Liver (tissue), 9 donors: ENCODE results near the gene GRB7. TPM values are rescaled to one million over a fixed set of nuclear protein-coding genes. Genes with fewer than 3 reads are reported as not detected.

Source experiments
- DNase-seq: peaks from one replicate; pipeline ENCODE4 v3.0.0-alpha.2; 2017; ENCODE audit warnings: low spot score
- H3K27ac ChIP-seq, 2 donors: one replicate each; pipeline ENCODE4 v1.7.0; 2013; ENCODE audit warnings: inconsistent platforms in 2 of 2, low read length in 2 of 2, control low read depth in 1 of 2, low read depth in 1 of 2, mild to moderate bottlenecking in 1 of 2
- H3K27me3 ChIP-seq, 4 donors: one replicate each; pipeline versions ENCODE4 v1.6.1 to v1.7.0; 2013; ENCODE audit warnings: low read length in 3 of 4, inconsistent platforms in 1 of 4, mild to moderate bottlenecking in 1 of 4, moderate library complexity in 1 of 4; ENCODE audit not compliant: control insufficient read depth in 4 of 4, insufficient read depth in 4 of 4
- H3K36me3 ChIP-seq, 4 donors: one replicate each; pipeline versions ENCODE4 v1.6.1 to v1.7.0; 2013; ENCODE audit warnings: low read length in 3 of 4, mild to moderate bottlenecking in 3 of 4, low read depth in 1 of 4, moderate library complexity in 1 of 4; ENCODE audit not compliant: control insufficient read depth in 4 of 4, insufficient read depth in 3 of 4
- H3K4me1 ChIP-seq, 4 donors: one replicate each; pipeline versions ENCODE4 v1.6.1 to v1.7.0; 2013; ENCODE audit warnings: low read length in 3 of 4, mild to moderate bottlenecking in 3 of 4, moderate library complexity in 1 of 4; ENCODE audit not compliant: control insufficient read depth in 4 of 4, insufficient read depth in 4 of 4
- H3K4me3 ChIP-seq, 3 donors: one replicate each; pipeline versions ENCODE4 v1.6.1 to v1.7.0; 2013; ENCODE audit warnings: low read length in 3 of 3, control low read depth in 1 of 3, low read depth in 1 of 3, mild to moderate bottlenecking in 1 of 3
- H3K9ac ChIP-seq, 2 donors: one replicate each; pipeline ENCODE4 v1.7.0; 2013; ENCODE audit warnings: low read length in 2 of 2, mild to moderate bottlenecking in 2 of 2, moderate library complexity in 2 of 2, control low read depth in 1 of 2, low read depth in 1 of 2
- H3K9me3 ChIP-seq, 4 donors: one replicate each; pipeline versions ENCODE4 v1.6.1 to v1.7.0; 2013; ENCODE audit warnings: low read length in 3 of 4; ENCODE audit not compliant: control insufficient read depth in 4 of 4
- CTCF ChIP-seq: fragments of 150-350 bp; IDR thresholded peaks from 2 replicates; pipeline ENCODE4 v1.5.1; 2017; ENCODE audit warnings: improper control_type of control experiment, low read depth, low read length; ENCODE audit not compliant: missing input control
- EGR1 ChIP-seq, 2 donors: IDR thresholded peaks; 2 replicates each; pipeline ENCODE4 v1.6.1; 2016 to 2018; ENCODE audit warnings: antibody characterized with exemption in 2 of 2, low read depth in 2 of 2
- FOXA1 ChIP-seq: IDR thresholded peaks from 2 replicates; pipeline ENCODE4 v1.6.1; 2016; ENCODE audit warnings: antibody characterized with exemption
- FOXA2 ChIP-seq: IDR thresholded peaks from 2 replicates; pipeline ENCODE4 v1.6.1; 2016; ENCODE audit warnings: antibody characterized with exemption
- GABPA ChIP-seq, 2 donors: IDR thresholded peaks in 1 of 2; conservative IDR thresholded peaks in 1 of 2; 2 replicates each; pipeline ENCODE4 v1.6.1; 2016; ENCODE audit warnings: antibody characterized with exemption in 2 of 2, mild to moderate bottlenecking in 1 of 2, moderate library complexity in 1 of 2
- HNF4A ChIP-seq, 2 donors: conservative IDR thresholded peaks; 2 replicates each; pipeline ENCODE4 v1.6.1; 2016; ENCODE audit warnings: antibody characterized with exemption in 2 of 2, mild to moderate bottlenecking in 2 of 2
- HNF4G ChIP-seq: IDR thresholded peaks from 2 replicates; pipeline ENCODE4 v1.6.1; 2016; ENCODE audit warnings: antibody characterized with exemption
- JUND ChIP-seq, 2 donors: IDR thresholded peaks; 2 replicates each; pipeline ENCODE4 v1.6.1; 2016; ENCODE audit warnings: antibody characterized with exemption in 2 of 2
- NR2F2 ChIP-seq: IDR thresholded peaks from 2 replicates; pipeline ENCODE4 v1.6.1; 2016; ENCODE audit warnings: antibody characterized with exemption
- RAD21 ChIP-seq, 2 donors: IDR thresholded peaks; 2 replicates each; pipeline ENCODE4 v1.6.1; 2016; ENCODE audit warnings: antibody characterized with exemption in 2 of 2, mild to moderate bottlenecking in 2 of 2
- RXRA ChIP-seq, 2 donors: IDR thresholded peaks; 2 replicates each; pipeline ENCODE4 v1.6.1; 2017 to 2018; ENCODE audit warnings: antibody characterized with exemption in 2 of 2, mild to moderate bottlenecking in 1 of 2
- SP1 ChIP-seq: IDR thresholded peaks from 2 replicates; pipeline ENCODE4 v1.6.1; 2018; ENCODE audit warnings: antibody characterized with exemption, mild to moderate bottlenecking
- TAF1 ChIP-seq: conservative IDR thresholded peaks from 2 replicates; pipeline ENCODE4 v1.6.1; 2016; ENCODE audit warnings: antibody characterized with exemption, mild to moderate bottlenecking
- YY1 ChIP-seq: IDR thresholded peaks from 2 replicates; pipeline ENCODE4 v1.6.1; 2016; ENCODE audit warnings: antibody characterized with exemption, mild to moderate bottlenecking
- ZBTB33 ChIP-seq: IDR thresholded peaks from 2 replicates; pipeline ENCODE4 v1.6.1; 2016; ENCODE audit warnings: antibody characterized with exemption
- WGBS: extraction: QIAGEN DNeasy Blood & Tissue Kit; methylation state at CpG from one replicate; pipeline ENCODE4 v1.1.7; 2013; 5-methylcytosine and 5-hydroxymethylcytosine counted together
- polyA plus RNA-seq, 2 donors: library from polyadenylated mRNA; stranded (reverse) in 1 of 2; unstranded in 1 of 2; fragments of 200-250 nt in 1 of 2; fragments of >200 nt in 1 of 2; fragmentation: Nextera tagmentation in 1 of 2; extraction: Ambion mirVana in 1 of 2; gene quantifications; one replicate each; pipeline versions ENCODE4 v1.2.1 to v1.2.3, GENCODE V29; 2013 to 2015
- total RNA-seq, 2 donors: library from RNA; depleted of rRNA; stranded (reverse); fragments of >200 nt; gene quantifications; one replicate each; pipeline ENCODE4 v1.2.3, GENCODE V29; 2014
- TF ChIP-seq, protein P1 (sequence below): IDR thresholded peaks from 2 replicates; pipeline ENCODE4 v1.6.1; 2016; ENCODE audit warnings: antibody characterized with exemption
- TF ChIP-seq, protein P2 (sequence below): IDR thresholded peaks from 2 replicates; pipeline ENCODE4 v1.6.1; 2016; ENCODE audit warnings: antibody characterized with exemption, mild to moderate bottlenecking
- TF ChIP-seq, protein P3 (sequence below): IDR thresholded peaks from 2 replicates; pipeline ENCODE4 v1.6.1; 2016; ENCODE audit warnings: antibody characterized with exemption
- donor health status: healthy.
- donor health status: healthy.
- donor health status: healthy.
- donor health status: healthy.
- donor health status: healthy.

Gene GRB7
- total and polyA plus RNA-seq, 4 donors: 1.9 to 6.8 (median 2.5) TPM

DNA sequence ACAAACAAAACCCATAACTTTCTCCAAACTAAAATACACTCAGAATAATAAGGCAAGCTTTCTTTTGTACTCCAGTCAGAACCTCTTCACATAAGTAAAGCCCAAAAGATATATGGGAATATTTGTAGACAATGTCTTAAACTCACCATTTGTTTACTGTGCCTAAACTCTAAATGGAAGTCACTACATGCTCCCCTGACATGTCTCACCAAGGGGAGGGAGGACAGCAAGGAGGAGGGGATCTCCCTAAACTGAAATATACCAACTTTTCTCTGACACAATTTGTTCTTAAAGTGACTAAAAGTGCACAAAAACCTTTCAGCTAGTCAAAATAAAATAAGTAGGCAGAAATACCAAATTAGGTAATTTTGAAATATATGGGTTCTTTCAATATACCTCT lies 38.5 kb downstream of the GRB7 start:
- Histone ChIP-seq H3K36me3 (no peaks in the 10 kb centered on the region), H3K4me1 (no peaks in the 10 kb centered on the region), H3K27me3 (no peaks in the 10 kb centered on the region), H3K9me3 (no peaks in the 10 kb centered on the region), H3K4me3 (no peak overlapping the region), H3K9ac (peak overlapping the region in 1 of 2 donors; percentile 66), H3K27ac (no peak overlapping the region)
- TF ChIP-seq FOXA2 (no peak), YY1 (no peak), TAF1 (no peak)
- no peak for DNase-seq

DNA sequence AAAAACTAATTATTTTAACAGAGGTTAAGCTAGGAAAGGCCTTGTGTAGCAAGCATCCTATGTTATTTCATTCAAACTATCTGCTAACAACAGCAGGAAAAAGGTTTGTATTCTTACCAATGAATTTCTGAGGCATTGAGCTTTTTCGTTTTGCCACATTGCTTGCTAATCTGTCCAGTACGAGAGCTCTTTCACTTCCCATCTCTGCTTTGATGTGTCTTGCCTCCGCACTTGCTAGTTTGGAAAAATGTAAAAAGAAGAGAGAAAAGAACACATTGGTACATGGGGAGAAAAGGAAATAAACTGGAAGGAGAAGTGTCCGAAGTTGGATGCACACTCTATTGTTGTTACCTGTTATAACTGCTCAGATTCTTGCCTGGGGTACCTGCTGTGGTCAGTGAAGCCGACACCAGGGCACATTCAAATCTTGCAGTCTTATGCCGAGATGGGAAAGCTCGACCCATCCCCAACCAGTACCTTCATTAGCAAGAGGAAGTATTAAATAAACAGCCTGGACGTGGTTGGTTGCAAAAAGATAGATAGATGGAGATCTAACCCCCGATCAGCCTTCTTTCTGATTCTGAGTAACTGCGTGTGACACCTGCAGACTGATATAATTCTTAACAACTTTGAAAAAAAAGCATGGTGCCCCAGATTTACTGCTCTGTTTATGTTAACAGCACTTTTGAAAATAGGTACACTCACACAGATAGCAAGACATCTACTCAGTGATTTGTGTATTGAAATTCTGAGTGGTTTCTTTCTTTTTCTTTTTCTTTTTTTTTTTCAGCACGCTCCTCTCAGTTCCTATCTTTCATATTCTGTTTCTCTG lies 40.0 kb downstream of the GRB7 start:
- H3K4me1 ChIP-seq: no peaks in the 10 kb centered on the region
- peak overlapping the region in 1 of 2 donors; percentile 53 for H3K9ac ChIP-seq
- DNase-seq: no peak
- TF ChIP-seq NR2F2 (no peak), JUND (IDR thresholded peaks at IDR 0.05) (no peak), FOXA2 (no peak), EGR1 (IDR thresholded peaks at IDR 0.05; ENCODE audit: low read depth in 2 of 2) (no peak), FOXA1 (no peak), SP1 (no peak), YY1 (no peak), ZBTB33 (no peak), CTCF (no peak), RAD21 (IDR thresholded peaks at IDR 0.05) (no peak), GABPA (IDR thresholded peaks at IDR 0.05 in 1 of 2, conservative IDR thresholded peaks at IDR 0.05 in 1 of 2) (no peak), HNF4A (conservative IDR thresholded peaks at IDR 0.05) (no peak), HNF4G (no peak), RXRA (IDR thresholded peaks at IDR 0.05) (no peak), TAF1 (no peak)
- TF ChIP-seq, protein P1, sequence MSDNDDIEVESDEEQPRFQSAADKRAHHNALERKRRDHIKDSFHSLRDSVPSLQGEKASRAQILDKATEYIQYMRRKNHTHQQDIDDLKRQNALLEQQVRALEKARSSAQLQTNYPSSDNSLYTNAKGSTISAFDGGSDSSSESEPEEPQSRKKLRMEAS: no peak
- TF ChIP-seq, protein P2, sequence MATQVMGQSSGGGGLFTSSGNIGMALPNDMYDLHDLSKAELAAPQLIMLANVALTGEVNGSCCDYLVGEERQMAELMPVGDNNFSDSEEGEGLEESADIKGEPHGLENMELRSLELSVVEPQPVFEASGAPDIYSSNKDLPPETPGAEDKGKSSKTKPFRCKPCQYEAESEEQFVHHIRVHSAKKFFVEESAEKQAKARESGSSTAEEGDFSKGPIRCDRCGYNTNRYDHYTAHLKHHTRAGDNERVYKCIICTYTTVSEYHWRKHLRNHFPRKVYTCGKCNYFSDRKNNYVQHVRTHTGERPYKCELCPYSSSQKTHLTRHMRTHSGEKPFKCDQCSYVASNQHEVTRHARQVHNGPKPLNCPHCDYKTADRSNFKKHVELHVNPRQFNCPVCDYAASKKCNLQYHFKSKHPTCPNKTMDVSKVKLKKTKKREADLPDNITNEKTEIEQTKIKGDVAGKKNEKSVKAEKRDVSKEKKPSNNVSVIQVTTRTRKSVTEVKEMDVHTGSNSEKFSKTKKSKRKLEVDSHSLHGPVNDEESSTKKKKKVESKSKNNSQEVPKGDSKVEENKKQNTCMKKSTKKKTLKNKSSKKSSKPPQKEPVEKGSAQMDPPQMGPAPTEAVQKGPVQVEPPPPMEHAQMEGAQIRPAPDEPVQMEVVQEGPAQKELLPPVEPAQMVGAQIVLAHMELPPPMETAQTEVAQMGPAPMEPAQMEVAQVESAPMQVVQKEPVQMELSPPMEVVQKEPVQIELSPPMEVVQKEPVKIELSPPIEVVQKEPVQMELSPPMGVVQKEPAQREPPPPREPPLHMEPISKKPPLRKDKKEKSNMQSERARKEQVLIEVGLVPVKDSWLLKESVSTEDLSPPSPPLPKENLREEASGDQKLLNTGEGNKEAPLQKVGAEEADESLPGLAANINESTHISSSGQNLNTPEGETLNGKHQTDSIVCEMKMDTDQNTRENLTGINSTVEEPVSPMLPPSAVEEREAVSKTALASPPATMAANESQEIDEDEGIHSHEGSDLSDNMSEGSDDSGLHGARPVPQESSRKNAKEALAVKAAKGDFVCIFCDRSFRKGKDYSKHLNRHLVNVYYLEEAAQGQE: no peak
- TF ChIP-seq, protein P3, sequence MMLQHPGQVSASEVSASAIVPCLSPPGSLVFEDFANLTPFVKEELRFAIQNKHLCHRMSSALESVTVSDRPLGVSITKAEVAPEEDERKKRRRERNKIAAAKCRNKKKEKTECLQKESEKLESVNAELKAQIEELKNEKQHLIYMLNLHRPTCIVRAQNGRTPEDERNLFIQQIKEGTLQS: no peak
- no peaks in the 10 kb centered on the region for H3K27me3 ChIP-seq
- H3K27ac ChIP-seq: peak overlapping the region in 1 of 2 donors; percentile 1
- peak overlapping the region in 1 of 3 donors; percentile 29 for H3K4me3 ChIP-seq
- no peaks in the 10 kb centered on the region for H3K36me3 ChIP-seq
- WGBS: 66% methylated on average over 11 of the region's 11 CpGs
- H3K9me3 ChIP-seq: no peaks in the 10 kb centered on the region
